Suppressor macrophage treated with lipopolysaccharide for 1 hour (primary cell): Measurements from ENCODE around the gene B4GALT7.
"Not testable (repeated sequence)": the region's sequence is repeated elsewhere in the genome, so short reads cannot be mapped to it uniquely, and the experiment has no call there.

Source experiments
- DNase-seq, 3 donors: peaks; one replicate each; pipeline ENCODE4 v3.0.0-alpha.2; 2020 to 2022

Gene B4GALT7

DNA sequence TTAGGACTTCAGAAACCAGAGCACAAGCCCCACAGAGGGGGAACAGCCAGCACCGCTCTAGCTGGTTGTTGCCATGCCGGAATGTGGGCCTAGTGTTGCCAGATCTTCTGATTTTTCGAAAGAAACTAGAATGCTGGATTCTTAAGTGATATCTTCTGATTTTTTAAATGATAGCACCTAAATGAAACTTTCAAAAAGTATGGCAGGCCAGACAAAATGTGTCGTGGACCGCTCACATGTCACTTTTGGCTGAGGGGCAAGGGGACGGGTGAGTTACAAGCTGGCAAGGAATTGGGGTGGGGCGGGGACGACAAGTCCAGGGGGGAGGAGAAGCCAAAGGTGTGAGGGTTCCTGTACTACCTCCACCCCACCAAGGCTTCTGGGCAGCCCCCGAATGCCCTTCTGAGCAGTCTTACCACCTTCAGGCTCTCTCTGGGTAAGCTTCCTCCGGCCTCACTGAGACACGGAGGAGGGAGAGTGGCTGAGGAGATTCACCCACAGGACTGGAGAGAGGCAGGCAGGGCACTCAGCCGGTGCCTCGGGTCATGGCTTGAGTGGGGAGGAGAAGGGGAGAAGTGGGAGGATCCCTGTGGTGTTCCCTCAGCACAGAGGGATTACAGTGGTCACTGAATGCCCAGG is 10.3 kb downstream of the B4GALT7 start:
- no peak for DNase-seq

DNA sequence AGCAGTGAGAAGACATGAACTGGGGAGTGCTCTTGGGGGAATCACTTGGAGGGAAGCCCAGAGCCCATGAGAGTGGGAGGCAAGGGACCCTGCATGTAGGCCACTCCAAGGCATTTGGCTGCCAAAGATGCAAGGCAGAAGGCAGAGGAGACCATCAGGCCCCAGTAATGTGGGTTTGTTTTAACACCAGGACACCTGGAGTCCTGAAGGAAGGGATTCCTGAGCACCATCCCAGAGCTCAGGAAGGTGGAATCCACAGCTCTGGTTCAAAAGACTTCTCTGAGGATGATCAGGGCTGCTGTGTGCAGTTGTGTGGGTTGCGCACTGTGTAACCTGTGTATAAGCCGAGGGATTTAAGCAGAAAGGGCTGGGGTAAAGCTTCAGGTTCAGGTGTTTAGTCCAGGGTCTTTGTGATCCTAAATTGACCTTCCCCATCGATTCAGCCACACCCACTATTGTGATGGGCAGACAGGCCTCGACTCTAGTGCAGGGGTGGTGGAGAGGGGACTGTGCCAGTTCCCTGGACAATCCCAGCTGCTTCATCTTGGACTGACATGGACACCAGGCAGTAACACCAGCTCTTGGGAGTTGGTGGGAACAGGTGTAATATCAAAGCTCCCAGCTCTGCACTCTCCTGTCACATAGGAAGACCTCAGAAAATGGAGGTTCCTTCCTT is 11.0 kb downstream of the B4GALT7 start:
- no peak for DNase-seq

DNA sequence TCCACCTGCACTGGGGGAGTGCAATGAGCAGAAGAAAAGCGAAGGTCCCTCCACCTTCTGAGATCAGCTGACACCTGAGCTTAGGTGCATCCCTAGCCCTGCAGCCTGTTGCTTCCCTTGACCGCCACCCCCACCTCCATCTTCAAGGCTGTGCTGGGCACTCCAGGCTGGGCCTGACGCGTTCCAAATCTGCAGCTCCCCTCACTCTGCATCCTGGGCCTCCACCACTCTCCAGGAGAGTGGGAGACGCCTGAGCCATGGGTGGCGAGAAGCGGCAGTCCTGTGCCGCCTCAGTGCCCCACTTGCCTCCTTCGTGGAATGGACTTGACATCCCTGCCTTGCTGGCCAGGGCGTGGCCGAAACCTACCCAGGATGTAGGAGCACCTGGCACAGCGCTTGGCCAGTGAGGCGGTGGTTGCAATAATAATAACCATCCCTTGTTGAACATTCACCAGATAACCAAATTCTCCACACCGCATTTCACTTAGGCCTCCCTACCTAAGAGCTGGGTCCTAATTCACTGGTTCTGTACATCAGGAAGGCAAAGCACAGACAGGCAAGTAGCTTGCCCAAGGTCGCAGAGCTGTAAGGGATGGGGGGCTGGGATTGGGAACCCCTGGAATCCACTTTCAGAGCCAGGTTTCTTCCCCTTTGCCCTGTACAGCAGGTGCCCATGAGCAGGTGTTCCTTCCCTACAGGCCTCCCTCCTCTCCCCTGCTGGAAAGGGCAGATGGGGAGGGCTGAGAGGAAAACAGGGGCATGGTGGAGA is 11.7 kb downstream of the B4GALT7 start:
- DNase-seq: no peak

DNA sequence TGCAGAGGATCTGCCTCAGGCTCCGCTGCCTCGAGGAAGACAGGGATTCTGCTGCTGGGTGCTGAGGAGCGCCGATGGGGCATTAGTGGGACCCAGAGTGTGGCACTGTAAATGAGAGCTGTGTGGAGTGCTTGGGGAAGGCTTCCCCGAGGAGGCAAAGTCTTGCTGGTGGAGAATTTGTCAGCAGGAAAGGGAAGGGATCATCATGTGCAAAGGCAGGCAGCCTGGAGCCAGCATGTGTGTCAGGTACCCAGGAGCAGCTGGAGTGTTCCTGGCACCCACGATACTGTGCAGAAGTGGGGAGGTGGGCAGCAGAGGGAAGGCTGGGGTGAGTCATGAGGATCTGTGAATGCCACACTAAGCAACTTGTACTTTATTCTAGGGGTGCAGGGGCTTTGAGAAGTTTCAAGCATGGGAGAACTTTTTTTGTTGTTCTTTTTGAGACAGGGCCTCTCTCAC is 12.3 kb downstream of the B4GALT7 start:
- no peak for DNase-seq

DNA sequence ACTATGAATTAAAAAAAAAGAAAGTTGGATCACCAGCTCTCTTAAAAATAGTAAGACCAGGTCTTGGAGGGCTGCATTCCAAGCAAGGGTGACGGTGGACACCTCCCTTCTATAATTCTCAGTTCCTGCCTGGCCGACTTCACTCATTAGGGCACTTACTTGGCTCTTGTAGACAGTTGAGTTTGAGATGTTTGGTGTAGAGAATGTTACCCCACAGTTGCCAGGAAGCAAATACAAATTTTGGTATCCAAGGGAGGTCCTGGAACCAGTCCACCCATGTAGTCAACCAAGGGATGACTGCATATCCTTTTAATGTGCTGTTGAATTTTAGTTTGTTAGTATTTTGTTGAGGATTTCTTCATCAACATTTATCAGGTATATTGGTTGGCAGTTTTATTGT is 20.6 kb downstream of the B4GALT7 start:
- DNase-seq: no peak

DNA sequence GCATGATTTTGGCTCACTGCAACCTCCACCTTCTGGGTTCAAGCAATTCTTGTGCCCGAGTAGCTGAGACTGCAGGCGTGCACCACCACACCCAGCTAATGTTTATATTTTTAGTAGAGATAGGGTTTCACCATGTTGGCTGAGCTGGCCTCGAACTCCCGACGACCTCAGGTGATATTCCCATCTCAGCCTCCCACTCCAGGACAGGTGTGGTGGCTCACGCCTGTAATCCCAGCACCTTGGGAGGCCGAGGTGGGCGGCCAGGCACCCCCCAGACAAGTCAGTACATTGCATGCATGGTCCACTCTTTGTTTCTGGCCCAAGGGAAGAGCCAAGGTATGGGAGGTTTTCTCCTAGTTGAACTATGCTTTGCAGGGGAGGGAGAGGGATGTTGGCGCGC is 24.2 kb downstream of the B4GALT7 start:
- not testable (repeated sequence) for DNase-seq

DNA sequence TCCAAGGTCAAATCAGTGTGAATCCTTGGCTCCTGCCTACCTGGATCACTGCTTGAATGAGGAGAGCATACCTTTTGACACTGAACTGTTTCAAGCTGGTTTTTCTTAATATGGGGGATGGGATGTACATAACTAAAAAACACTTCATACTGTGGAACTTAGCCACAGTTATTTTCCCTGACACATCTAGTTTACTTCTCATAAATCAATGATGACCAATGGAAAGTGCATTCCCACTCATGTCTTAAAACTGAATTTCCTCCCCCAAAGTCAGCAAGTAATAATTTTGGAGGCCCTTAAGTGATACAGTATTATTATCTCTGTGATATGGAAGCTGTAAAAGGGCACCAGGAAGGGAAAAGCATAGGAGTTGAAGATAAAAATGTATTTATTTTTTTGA is 30.3 kb downstream of the B4GALT7 start:
- not testable (repeated sequence) for DNase-seq

DNA sequence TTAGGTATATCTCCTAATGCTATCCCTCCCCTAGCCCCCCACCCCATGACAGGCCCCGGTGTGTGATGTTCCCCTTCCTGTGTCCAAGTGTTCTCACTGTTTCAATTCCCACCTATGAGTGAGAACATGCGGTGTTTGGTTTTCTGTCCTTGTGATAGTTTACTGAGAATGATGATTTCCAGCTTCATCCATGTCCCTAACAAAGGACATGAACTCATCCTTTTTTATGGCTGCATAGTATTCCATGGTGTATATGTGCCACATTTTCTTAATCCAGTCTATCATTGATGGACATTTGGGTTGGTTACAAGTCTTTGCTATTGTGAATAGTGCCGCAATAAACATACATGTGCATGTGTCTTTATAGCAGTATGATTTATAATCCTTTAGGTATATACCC is 35.0 kb downstream of the B4GALT7 start:
- not testable (repeated sequence) for DNase-seq

DNA sequence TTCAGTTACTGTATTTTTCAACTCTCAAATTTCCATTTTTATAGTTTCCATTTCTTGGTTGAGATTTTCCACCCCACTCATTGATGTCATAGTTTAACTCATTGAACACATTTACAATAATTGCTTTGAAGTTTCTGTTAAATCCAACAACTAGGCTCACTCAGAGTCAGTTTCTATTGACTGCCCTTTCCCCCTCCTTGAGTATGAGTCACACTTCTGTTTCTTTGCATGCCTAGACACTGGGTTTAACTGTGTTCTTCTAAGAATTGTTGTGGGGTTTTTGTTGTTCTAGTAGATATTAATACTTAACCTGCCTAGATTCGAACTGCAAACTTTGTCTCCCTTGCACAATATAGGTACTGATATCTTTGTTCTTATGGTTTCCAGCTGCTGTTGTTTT is 45.5 kb downstream of the B4GALT7 start:
- DNase-seq: not testable (repeated sequence)

DNA sequence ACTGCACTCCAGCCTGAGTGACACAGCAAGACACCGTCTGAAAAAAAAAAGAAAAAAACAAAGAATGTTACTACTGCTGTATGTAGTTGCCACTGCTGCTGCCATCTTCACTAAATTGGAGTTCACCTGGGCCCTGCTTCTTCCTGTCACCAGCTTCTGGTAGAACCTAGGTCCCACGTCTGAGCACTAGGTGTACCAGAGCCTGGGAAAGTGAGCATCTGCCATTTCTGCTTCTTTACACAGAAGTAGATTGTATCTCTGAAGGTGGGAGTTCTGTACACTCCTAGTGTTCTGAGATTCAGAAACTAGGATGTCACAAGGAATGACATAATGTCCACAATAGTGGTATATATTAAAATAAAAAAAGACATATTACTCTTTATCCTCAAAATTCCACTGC is 51.3 kb downstream of the B4GALT7 start:
- not testable (repeated sequence) for DNase-seq

DNA sequence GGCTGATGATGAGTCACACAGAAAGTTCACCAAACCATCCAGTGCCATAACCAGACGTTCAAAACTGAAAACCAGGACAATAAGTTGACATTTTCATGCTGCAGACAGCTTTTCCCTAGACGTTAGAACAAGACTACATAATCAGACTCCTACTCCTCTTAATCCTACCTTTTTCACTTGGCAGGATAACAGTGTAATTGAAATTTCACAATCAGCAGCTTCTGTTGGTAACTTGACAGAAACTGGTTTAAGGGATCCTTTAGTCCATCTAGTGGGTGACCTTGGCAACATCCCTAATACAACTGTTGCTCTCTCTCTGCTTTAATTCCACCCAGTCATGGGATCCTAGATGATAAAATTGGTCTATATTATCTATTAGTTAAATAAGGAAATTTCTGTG is 57.9 kb downstream of the B4GALT7 start:
- DNase-seq: peak in 2 of 3 donors; percentile 9 to 18

DNA sequence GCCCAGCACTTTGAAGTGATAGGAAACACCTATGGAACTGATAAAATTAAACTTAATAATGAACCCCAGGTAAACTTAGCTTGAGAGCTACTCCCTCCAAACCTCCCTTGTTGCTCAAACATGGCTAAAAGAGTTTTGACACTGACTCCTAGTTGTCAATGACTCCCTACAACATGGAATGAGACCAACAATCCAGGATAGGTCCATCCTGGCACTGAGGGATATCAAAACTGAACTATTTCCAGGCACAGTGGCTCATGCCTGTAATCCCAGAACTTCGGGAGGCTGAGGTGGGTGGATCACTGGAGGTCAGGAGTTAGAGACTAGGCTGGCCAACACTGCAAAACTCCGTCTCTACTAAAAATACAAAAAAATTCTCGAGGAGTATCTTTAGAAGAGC is 58.6 kb downstream of the B4GALT7 start:
- not testable (repeated sequence) for DNase-seq
